Panc1 (cell line): ENCODE measurements around the gene SMAD7. TPM values are rescaled to one million over a fixed set of nuclear protein-coding genes. Genes with fewer than 3 reads are reported as not detected.

ENCODE experiments used
- ATAC-seq: fragments of 200-7000 bp; cut with Tn5 transposase; 2 replicates; pipeline ENCODE4 v1.9.1; 2020; ENCODE audit warnings: mild to moderate bottlenecking, moderate library complexity
- BruUV-seq: library from RNA; stranded (reverse); fragments of 400-500 nt; replicated peaks from 2 replicates; lab custom pipeline; 2021; lab: Mats Ljungman, UMichigan
- CTCF ChIA-PET: fragments of 300-600 bp; sonication (Branson Sonifier 250); formaldehyde crosslinking; loops from one replicate; lab custom pipeline; 2022; ENCODE audit warnings: antibody characterized with exemption; lab: Charles Lee
- POLR2A ChIA-PET: fragments of 300-600 bp; sonication (Branson Sonifier 250); formaldehyde crosslinking; loops from one replicate; lab custom pipeline; 2022; ENCODE audit warnings: antibody characterized with exemption; lab: Charles Lee
- DNase-seq: peaks from one replicate; pipeline ENCODE4 v3.0.0-alpha.2; 2010; ENCODE audit warnings: low read depth, low spot score
- H3K27ac ChIP-seq: 2 replicates; pipeline ENCODE4 v1.5.1; 2011; ENCODE audit warnings: mild to moderate bottlenecking, low read length, inconsistent platforms
- H3K27me3 ChIP-seq: fragments of 200-500 bp; sonication (Bioruptor generic); 2 replicates; pipeline ENCODE4 v1.6.0; 2014; ENCODE audit warnings: low read length, inconsistent platforms; ENCODE audit not compliant: control insufficient read depth, insufficient read depth
- H3K36me3 ChIP-seq: fragments of 200-500 bp; sonication (Bioruptor generic); 2 replicates; pipeline ENCODE4 v1.5.1; 2014; ENCODE audit warnings: inconsistent platforms, mild to moderate bottlenecking, low read length, moderate library complexity; ENCODE audit not compliant: control insufficient read depth, insufficient read depth
- H3K4me1 ChIP-seq: 2 replicates; pipeline ENCODE4 v1.5.1; 2011; ENCODE audit warnings: inconsistent platforms, mild to moderate bottlenecking, low read length, moderate library complexity; ENCODE audit not compliant: control insufficient read depth, insufficient read depth
- H3K4me3 ChIP-seq, 2 experiments: 2 replicates each; pipeline ENCODE4 v1.5.1; 2011 to 2012; ENCODE audit warnings: low read depth in 2 of 2, low read length in 2 of 2, mild to moderate bottlenecking in 2 of 2, inconsistent platforms in 1 of 2, moderate library complexity in 1 of 2
- H3K9me3 ChIP-seq: fragments of 200-500 bp; sonication (Bioruptor generic); 2 replicates; pipeline ENCODE4 v1.5.1; 2014; ENCODE audit warnings: low read depth, mild to moderate bottlenecking, inconsistent platforms, low read length, moderate library complexity; ENCODE audit not compliant: control insufficient read depth, insufficient read depth
- CTCF ChIP-seq: fragments of 450-650 bp; IDR thresholded peaks from 2 replicates; pipeline ENCODE4 v1.5.1; 2017; ENCODE audit warnings: mild to moderate bottlenecking
- POLR2AphosphoS5 ChIP-seq: IDR thresholded peaks from 2 replicates; pipeline ENCODE4 v1.6.1; 2012; ENCODE audit warnings: mild to moderate bottlenecking, low read depth, low read length, moderate library complexity
- REST ChIP-seq, 2 experiments: IDR thresholded peaks; 2 replicates each; pipeline ENCODE4 v1.6.1; 2011 to 2012; ENCODE audit warnings: low read depth in 2 of 2, control low read depth in 1 of 2, low read length in 1 of 2, mild to moderate bottlenecking in 1 of 2, moderate library complexity in 1 of 2; ENCODE audit not compliant: insufficient read depth in 1 of 2
- SIN3A ChIP-seq: IDR thresholded peaks from 2 replicates; pipeline ENCODE4 v1.6.1; 2012; ENCODE audit warnings: low read depth, mild to moderate bottlenecking, low read length, moderate library complexity, borderline replicate concordance; ENCODE audit not compliant: insufficient read depth
- TCF7L2 ChIP-seq: IDR thresholded peaks from 2 replicates; pipeline ENCODE4 v1.6.1; 2011; ENCODE audit warnings: mild to moderate bottlenecking, low read depth, low read length, inconsistent platforms
- in situ Hi-C: cut with HindIII; loops from 2 replicates; pipeline ENCODE4 v1.10.0; 2016; ENCODE audit warnings: low sequenced_read_pairs, low pct_unique_long_range_greater_than_20kb
- intact Hi-C: fragments of 100-400 bp; cut with micrococcal nuclease; formaldehyde crosslinking; loops from one replicate; pipeline ENCODE4 v1.10.0; 2022; ENCODE audit not compliant: unreplicated experiment
- total RNA-seq: library from RNA; stranded (reverse); gene quantifications from one replicate; pipeline ENCODE4 v1.2.1, GENCODE V29; 2021; ENCODE audit not compliant: unreplicated experiment

Gene SMAD7
- total RNA-seq, 1 experiment from 2014 or later: 21.3 TPM

- ATAC-seq (peak; percentile 21; the same call in 1 of the 2 replicates), DNase-seq (no peak)
- Histone ChIP-seq H3K27me3 (no peaks in the 10 kb centered on the region), H3K9me3 (no peaks in the 10 kb centered on the region), H3K4me1 (peaks cover 44% of the 10 kb centered on the region), H3K4me3 (no peak overlapping the region), H3K27ac (peak overlapping the region; percentile 72), H3K36me3 (no peaks in the 10 kb centered on the region)
- no peak for TF ChIP-seq TCF7L2
- no peak for TF ChIP-seq CTCF
- TF ChIP-seq REST (IDR thresholded peaks at IDR 0.05; ENCODE audit: insufficient read depth in 1 of 2, low read depth in 2 of 2, low read length in 1 of 2): no peak
- no peak for TF ChIP-seq SIN3A
- no peak for TF ChIP-seq POLR2AphosphoS5
- intact Hi-C loops (no loop called here), in situ Hi-C loops (no loop called here)
- POLR2A ChIA-PET: interaction anchor here (0.7 kb wide), 1 partner anchor 419 kb away, joined by 5 read pairs; no protein-coding TSS in a partner anchor
- CTCF ChIA-PET: no interaction called here
- BruUV-seq: no TSS peak
Observed at GRCh38 chr18:48991319-48991660, 40.5 kb upstream of the SMAD7 start.

- intact Hi-C loops: no loop called here
- CTCF ChIA-PET: interaction anchor here (0.5 kb wide), 1 partner anchor 10 kb away, joined by 10 read pairs; no protein-coding TSS in a partner anchor
- in situ Hi-C loops: no loop called here
- ATAC-seq: peak; percentile 75
- H3K4me3 ChIP-seq: no peak overlapping the region
- peak overlapping the region; percentile 72 for H3K27ac ChIP-seq
- no peak for DNase-seq
- peaks cover 44% of the 10 kb centered on the region for H3K4me1 ChIP-seq
- H3K27me3 ChIP-seq: no peaks in the 10 kb centered on the region
- H3K36me3 ChIP-seq: no peaks in the 10 kb centered on the region
- POLR2A ChIA-PET: interaction anchor here (0.6 to 0.7 kb wide), 2 partner anchors 420 to 488 kb away, joined by 5 to 8 read pairs; no protein-coding TSS in a partner anchor
- BruUV-seq: no TSS peak
- TF ChIP-seq CTCF: no peak
- no peaks in the 10 kb centered on the region for H3K9me3 ChIP-seq
Observed at GRCh38 chr18:48990481-48991318, 39.9 kb upstream of the SMAD7 start.
